CD14-positive monocyte (primary cell): Measurements from ENCODE around the gene NAA25. TPM values are rescaled to one million over a fixed set of nuclear protein-coding genes. Genes with fewer than 3 reads are reported as not detected.
A peak's percentile ranks its signal among the peaks of the same experiment; 100 is the strongest.

Experiments used
- DNase-seq, 3 donors: peaks; one replicate each; pipeline ENCODE4 v3.0.0-alpha.2; 2011 to 2022
- H2AFZ ChIP-seq: 2 replicates; pipeline ENCODE4 v1.6.0; 2012; ENCODE audit warnings: mild to moderate bottlenecking, low read depth, low read length, inconsistent platforms; ENCODE audit not compliant: insufficient read depth, poor library complexity, severe bottlenecking
- H3K27ac ChIP-seq, 2 donors: 1 replicate in 1 of 2; 2 replicates in 1 of 2; pipeline ENCODE4 v1.5.1; 2012 to 2013; ENCODE audit warnings: low read length in 2 of 2, control low read depth in 1 of 2, inconsistent platforms in 1 of 2, low read depth in 1 of 2, mild to moderate bottlenecking in 1 of 2
- H3K27me3 ChIP-seq, 2 donors: one replicate each; pipeline versions ENCODE4 v1.6.0 to v1.6.1; 2011 to 2013; ENCODE audit warnings: low read length in 2 of 2; ENCODE audit not compliant: control insufficient read depth in 2 of 2, insufficient read depth in 2 of 2
- H3K36me3 ChIP-seq, 2 donors: replicated peaks in 1 of 2; 1 replicate in 1 of 2; 2 replicates in 1 of 2; pipeline versions ENCODE4 v1.5.1 to v1.6.1; 2012 to 2013; ENCODE audit warnings: low read length in 2 of 2, control low read depth in 1 of 2, inconsistent platforms in 1 of 2, mild to moderate bottlenecking in 1 of 2; ENCODE audit not compliant: insufficient read depth in 2 of 2, control insufficient read depth in 1 of 2
- H3K4me1 ChIP-seq, 2 donors: 1 replicate in 1 of 2; 2 replicates in 1 of 2; pipeline versions ENCODE4 v1.5.1 to v1.6.1; 2012 to 2013; ENCODE audit warnings: low read length in 2 of 2, control low read depth in 1 of 2, inconsistent platforms in 1 of 2, mild to moderate bottlenecking in 1 of 2, moderate library complexity in 1 of 2; ENCODE audit not compliant: insufficient read depth in 2 of 2, control insufficient read depth in 1 of 2
- H3K4me2 ChIP-seq: replicated peaks from 2 replicates; pipeline ENCODE3; 2012; ENCODE audit warnings: low read length, moderate library complexity, mild to moderate bottlenecking; ENCODE audit not compliant: poor library complexity, severe bottlenecking; ENCODE audit errors: extremely low read depth
- H3K4me3 ChIP-seq, 3 experiments: fragments of 200-600 bp in 1 of 3; sonication (generic) in 1 of 3; replicated peaks in 1 of 3; 1 replicate in 2 of 3; 2 replicates in 1 of 3; pipeline ENCODE4 v1.5.1; 2011 to 2013; ENCODE audit warnings: low read length in 3 of 3, mild to moderate bottlenecking in 3 of 3, control low read depth in 2 of 3, low read depth in 2 of 3, inconsistent platforms in 1 of 3, moderate library complexity in 1 of 3
- H3K79me2 ChIP-seq: 2 replicates; pipeline ENCODE4 v1.6.0; 2012; ENCODE audit warnings: mild to moderate bottlenecking, control low read depth, inconsistent platforms, low read length, moderate library complexity; ENCODE audit not compliant: insufficient read depth
- H3K9ac ChIP-seq: 2 replicates; pipeline ENCODE4 v1.6.0; 2017; ENCODE audit warnings: low read length, mild to moderate bottlenecking; ENCODE audit not compliant: insufficient read depth, poor library complexity, severe bottlenecking
- H3K9me3 ChIP-seq, 2 donors: replicated peaks in 1 of 2; 1 replicate in 1 of 2; 2 replicates in 1 of 2; pipeline versions ENCODE4 v1.5.1 to v1.6.1; 2012 to 2013; ENCODE audit warnings: low read length in 2 of 2, control low read depth in 1 of 2; ENCODE audit not compliant: control insufficient read depth in 1 of 2, insufficient read depth in 1 of 2
- H4K20me1 ChIP-seq: 2 replicates; pipeline ENCODE4 v1.6.0; 2012; ENCODE audit warnings: mild to moderate bottlenecking, low read length, control low read depth, moderate library complexity; ENCODE audit not compliant: insufficient read depth
- H3K27ac Mint-ChIP-seq, 7 donors: one replicate each; pipeline ENCODE4 v1.8.0; 2020; ENCODE audit warnings: mild to moderate bottlenecking in 7 of 7, mixed read lengths in 7 of 7, moderate library complexity in 6 of 7, inconsistent platforms in 2 of 7
- H3K27me3 Mint-ChIP-seq, 3 donors: one replicate each; pipeline ENCODE4 v1.8.0; 2021 to 2022; ENCODE audit warnings: low read depth in 3 of 3, mild to moderate bottlenecking in 3 of 3, mixed read lengths in 3 of 3, moderate library complexity in 3 of 3, inconsistent platforms in 1 of 3
- H3K36me3 Mint-ChIP-seq, 2 donors: one replicate each; pipeline ENCODE4 v1.8.0; 2020; ENCODE audit warnings: mixed read lengths in 2 of 2, inconsistent platforms in 1 of 2, mild to moderate bottlenecking in 1 of 2
- H3K4me1 Mint-ChIP-seq: one replicate; pipeline ENCODE4 v1.8.0; 2020; ENCODE audit warnings: mild to moderate bottlenecking, mixed read lengths
- H3K4me3 Mint-ChIP-seq, 2 donors: one replicate each; pipeline ENCODE4 v1.8.0; 2020; ENCODE audit warnings: mild to moderate bottlenecking in 2 of 2, mixed read lengths in 2 of 2, moderate library complexity in 1 of 2
- H3K9me3 Mint-ChIP-seq, 7 donors: one replicate each; pipeline ENCODE4 v1.8.0; 2020 to 2022; ENCODE audit warnings: mixed read lengths in 7 of 7, mild to moderate bottlenecking in 6 of 7, moderate library complexity in 6 of 7, inconsistent platforms in 2 of 7
- CTCF ChIP-seq: fragments of 200-600 bp; IDR thresholded peaks from one replicate; pipeline ENCODE4 v1.8.0; 2022; ENCODE audit warnings: antibody characterized with exemption, mild to moderate bottlenecking
- WGBS: methylation state at CpG from one replicate; pipeline ENCODE4 v1.1.5; 2013; ENCODE audit warnings: missing lambda C conversion rate; ENCODE audit not compliant: insufficient coverage; 5-methylcytosine and 5-hydroxymethylcytosine counted together
- intact Hi-C, 2 donors: fragments of 100-400 bp; cut with micrococcal nuclease; formaldehyde crosslinking; loops; one replicate each; pipeline versions ENCODE4 v1.15.0 to v1.15.1; 2023
- polyA plus RNA-seq, 3 donors: library from polyadenylated mRNA; depleted of rRNA in 1 of 3; unstranded in 2 of 3; stranded (reverse) in 1 of 3; fragments of 300-500 nt in 2 of 3; fragments of >200 nt in 1 of 3; fragmentation: Illumina TruSeq in 2 of 3; gene quantifications; 1 replicate in 2 of 3; 2 replicates in 1 of 3; pipeline ENCODE4 v1.2.3, GENCODE V29; 2012 to 2021

Gene NAA25
- polyA plus RNA-seq, 3 donors, result 4.3 to 7.9 (median 7.3) TPM

DNA sequence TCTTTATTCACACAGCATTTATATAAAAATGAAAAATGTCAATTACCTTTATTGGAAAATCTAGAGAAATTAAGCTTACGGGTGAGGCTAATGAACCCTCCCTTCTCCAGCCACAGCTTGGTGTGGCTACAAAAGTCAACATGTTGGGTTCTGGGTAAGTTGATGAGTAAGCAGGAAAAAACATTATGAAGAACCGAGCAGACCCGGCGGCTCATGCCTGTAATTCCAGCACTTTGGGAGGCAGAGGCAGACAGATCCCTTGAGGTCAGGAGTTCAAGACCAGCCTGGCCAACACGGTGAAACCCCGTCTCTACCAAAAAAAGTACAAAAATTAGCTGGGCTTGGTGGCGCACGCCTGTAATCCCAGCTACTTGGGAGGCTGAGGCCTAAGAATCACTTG lies 10.9 kb downstream of the NAA25 start:
- Histone ChIP-seq H3K4me3 (no peak overlapping the region), H2AFZ (no peak overlapping the region), H4K20me1 (peaks cover 72% of the 10 kb centered on the region), H3K27ac (no peak overlapping the region), H3K9ac (no peak overlapping the region), H3K27me3 (no peaks in the 10 kb centered on the region), H3K4me2 (no peak overlapping the region), H3K36me3 (peaks cover 27 to 49% of the 10 kb centered on the region in 2 donors), H3K4me1 (peaks cover 13 to 18% of the 10 kb centered on the region in 2 donors), H3K9me3 (no peaks in the 10 kb centered on the region), H3K79me2 (peaks cover 91% of the 10 kb centered on the region)
- Mint-ChIP-seq H3K4me1 (peaks cover 19% of the 10 kb centered on the region), H3K4me3 (no peak overlapping the region), H3K27me3 (peaks cover 0 to 2% (median 0%) of the 10 kb centered on the region in 3 donors), H3K27ac (peak overlapping the region in 1 of 7 donors; percentile 21), H3K36me3 (peaks cover 32 to 68% of the 10 kb centered on the region in 2 donors), H3K9me3 (no peaks in the 10 kb centered on the region)
- no peak for DNase-seq
- intact Hi-C loops, result loop anchor here in 1 of 2 donors (10.0 kb wide), 1 partner anchor 47 kb away; no protein-coding TSS in a partner anchor
- WGBS, result 92% methylated on average over 6 of the region's 8 CpGs
- no peak for TF ChIP-seq CTCF

DNA sequence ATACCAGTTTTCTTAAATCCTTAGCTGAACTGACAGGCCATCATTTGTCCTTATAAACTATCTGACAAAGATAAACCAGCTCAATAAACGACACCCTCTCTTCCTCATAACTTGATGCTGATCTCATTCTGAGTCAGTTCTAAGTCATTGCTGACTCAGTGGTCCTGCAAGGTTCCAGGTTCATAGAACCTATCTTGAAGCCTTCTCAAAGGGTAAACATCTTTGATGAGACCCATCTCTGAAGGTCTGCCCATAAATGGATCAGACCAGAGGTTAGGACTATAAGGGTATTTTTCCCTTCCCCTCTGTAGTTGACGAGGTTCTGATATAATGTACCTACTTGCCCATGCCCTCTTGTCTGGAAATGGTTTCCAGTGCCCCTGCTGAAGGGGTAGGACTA lies 11.9 kb downstream of the NAA25 start:
- peaks cover 62% of the 10 kb centered on the region for H4K20me1 ChIP-seq
- H3K9me3 Mint-ChIP-seq, result no peaks in the 10 kb centered on the region
- H3K36me3 ChIP-seq, result peaks cover 33 to 58% of the 10 kb centered on the region in 2 donors
- H3K4me1 Mint-ChIP-seq, result peaks cover 19% of the 10 kb centered on the region
- H3K4me3 ChIP-seq, result no peak overlapping the region
- H3K4me1 ChIP-seq, result peaks cover 13 to 18% of the 10 kb centered on the region in 2 donors
- peaks cover 40 to 72% of the 10 kb centered on the region in 2 donors for H3K36me3 Mint-ChIP-seq
- H3K4me2 ChIP-seq, result no peak overlapping the region
- intact Hi-C loops, result loop anchor here in 1 of 2 donors (10.0 kb wide), 1 partner anchor 48 kb away; no protein-coding TSS in a partner anchor
- 63% methylated on average over 2 of the region's 2 CpGs for WGBS
- H3K27me3 ChIP-seq, result no peaks in the 10 kb centered on the region
- no peaks in the 10 kb centered on the region for H3K9me3 ChIP-seq
- peak in 1 of 3 donors; percentile 56 for DNase-seq
- H3K27ac Mint-ChIP-seq, result peak overlapping the region in 6 of 7 donors; percentile 13 to 85 (median 79)
- peak overlapping the region in 1 of 2 donors; percentile 75 for H3K27ac ChIP-seq
- peaks cover 89% of the 10 kb centered on the region for H3K79me2 ChIP-seq
- no peak for TF ChIP-seq CTCF
- no peak overlapping the region for H3K4me3 Mint-ChIP-seq
- no peak overlapping the region for H2AFZ ChIP-seq
- no peak overlapping the region for H3K9ac ChIP-seq
- H3K27me3 Mint-ChIP-seq, result peaks cover 0 to 2% (median 0%) of the 10 kb centered on the region in 3 donors
